HG03064 (cell line): ENCODE results near the gene ARHGEF12.

ENCODE experiments used
- ATAC-seq: cut with Tn5 transposase; IDR thresholded peaks from one replicate; pipeline ENCODE4 v1.9.1; 2021; ENCODE audit warnings: low read depth; ENCODE audit not compliant: unreplicated experiment

The ARHGEF12 gene

GRCh38 chr11:120385110-120385509 is 48.9 kb downstream of the ARHGEF12 start:
- ATAC-seq, result no peak

- no peak for ATAC-seq
Observed at GRCh38 chr11:120385655-120386054, 49.4 kb downstream of the ARHGEF12 start.

GRCh38 chr11:120386318-120386717 is 50.1 kb downstream of the ARHGEF12 start:
- ATAC-seq, result no peak

- ATAC-seq, result no peak
Observed at GRCh38 chr11:120386774-120387371, 50.7 kb downstream of the ARHGEF12 start.

GRCh38 chr11:120388261-120388660 is 52.0 kb downstream of the ARHGEF12 start:
- no peak for ATAC-seq

GRCh38 chr11:120389693-120390584 is 53.7 kb downstream of the ARHGEF12 start:
- ATAC-seq, result no peak

- ATAC-seq, result no peak
Observed at GRCh38 chr11:120390585-120390922, 54.3 kb downstream of the ARHGEF12 start.

- no peak for ATAC-seq
Observed at GRCh38 chr11:120391292-120391691, 55.1 kb downstream of the ARHGEF12 start.

- no peak for ATAC-seq
Observed at GRCh38 chr11:120391854-120392253, 55.6 kb downstream of the ARHGEF12 start.

- ATAC-seq, result no peak
Observed at GRCh38 chr11:120392314-120392713, 56.1 kb downstream of the ARHGEF12 start.

- ATAC-seq, result no peak
Observed at GRCh38 chr11:120392793-120393192, 56.6 kb downstream of the ARHGEF12 start.

- no peak for ATAC-seq
Observed at GRCh38 chr11:120394119-120394518, 57.9 kb downstream of the ARHGEF12 start.

GRCh38 chr11:120395778-120396177 is 59.6 kb downstream of the ARHGEF12 start:
- no peak for ATAC-seq

GRCh38 chr11:120398132-120398531 is 61.9 kb downstream of the ARHGEF12 start:
- ATAC-seq, result no peak

- no peak for ATAC-seq
Observed at GRCh38 chr11:120399307-120399706, 63.1 kb downstream of the ARHGEF12 start.

- no peak for ATAC-seq
Observed at GRCh38 chr11:120400564-120401364, 64.6 kb downstream of the ARHGEF12 start.

- ATAC-seq, result no peak
Observed at GRCh38 chr11:120401506-120401905, 65.3 kb downstream of the ARHGEF12 start.

GRCh38 chr11:120403966-120404365 is 67.8 kb downstream of the ARHGEF12 start:
- no peak for ATAC-seq

- ATAC-seq, result no peak
Observed at GRCh38 chr11:120404495-120404894, 68.3 kb downstream of the ARHGEF12 start.

- ATAC-seq, result no peak
Observed at GRCh38 chr11:120409655-120410054, 73.4 kb downstream of the ARHGEF12 start.
